ENCODE measurements around the gene ARMC2.

ARMC2 gene

GRCh38 chr6:108940741-108941140 lies 92.5 kb downstream of the ARMC2 start:
- H3K4me1 ChIP-seq (ENCODE audit: control insufficient read depth, insufficient read depth, low read length, unreplicated experiment) = peaks cover 18% of the 10 kb centered on the region
- no peaks in the 10 kb centered on the region for H3K27me3 ChIP-seq (ENCODE audit: insufficient read depth, low read length)
- H3K36me3 ChIP-seq (ENCODE audit: insufficient read depth, low read length) = no peaks in the 10 kb centered on the region
- H3K79me2 ChIP-seq (ENCODE audit: control insufficient read depth, insufficient read depth, low read length, unreplicated experiment) = no peaks in the 10 kb centered on the region
- no peak overlapping the region for H2AFZ ChIP-seq (ENCODE audit: low read length, unreplicated experiment)
- no peak overlapping the region for H3K4me3 ChIP-seq (ENCODE audit: low read depth, low read length)
- H3K27ac ChIP-seq (ENCODE audit: low read depth, low read length) = no peak overlapping the region

- H3K36me3 ChIP-seq (ENCODE audit: insufficient read depth, low read length) = no peaks in the 10 kb centered on the region
- H3K79me2 ChIP-seq (ENCODE audit: control insufficient read depth, insufficient read depth, low read length, unreplicated experiment) = no peaks in the 10 kb centered on the region
- H2AFZ ChIP-seq (ENCODE audit: low read length, unreplicated experiment) = no peak overlapping the region
Observed at GRCh38 chr6:108941281-108941680, 93.1 kb downstream of the ARMC2 start.

GRCh38 chr6:108941859-108942258 lies 93.6 kb downstream of the ARMC2 start:
- Histone ChIP-seq H3K36me3 (ENCODE audit: insufficient read depth, low read length) (no peaks in the 10 kb centered on the region), H3K4me1 (ENCODE audit: control insufficient read depth, insufficient read depth, low read length, unreplicated experiment) (peaks cover 29% of the 10 kb centered on the region), H3K27ac (ENCODE audit: low read depth, low read length) (no peak overlapping the region), H2AFZ (ENCODE audit: low read length, unreplicated experiment) (no peak overlapping the region), H3K79me2 (ENCODE audit: control insufficient read depth, insufficient read depth, low read length, unreplicated experiment) (no peaks in the 10 kb centered on the region), H3K27me3 (ENCODE audit: insufficient read depth, low read length) (no peaks in the 10 kb centered on the region), H3K4me3 (ENCODE audit: low read depth, low read length) (no peak overlapping the region)

More at GRCh38 chr6:108941281-108941680, 93.1 kb downstream of the ARMC2 start:
- Histone ChIP-seq H3K4me3 (ENCODE audit: low read depth, low read length) (no peak overlapping the region), H3K4me1 (ENCODE audit: control insufficient read depth, insufficient read depth, low read length, unreplicated experiment) (peaks cover 23% of the 10 kb centered on the region), H3K27ac (ENCODE audit: low read depth, low read length) (no peak overlapping the region), H3K27me3 (ENCODE audit: insufficient read depth, low read length) (no peaks in the 10 kb centered on the region)

- Histone ChIP-seq H2AFZ (ENCODE audit: low read length, unreplicated experiment) (no peak overlapping the region), H3K36me3 (ENCODE audit: insufficient read depth, low read length) (no peaks in the 10 kb centered on the region), H3K27ac (ENCODE audit: low read depth, low read length) (no peak overlapping the region), H3K27me3 (ENCODE audit: insufficient read depth, low read length) (no peaks in the 10 kb centered on the region), H3K79me2 (ENCODE audit: control insufficient read depth, insufficient read depth, low read length, unreplicated experiment) (no peaks in the 10 kb centered on the region), H3K4me1 (ENCODE audit: control insufficient read depth, insufficient read depth, low read length, unreplicated experiment) (peaks cover 35% of the 10 kb centered on the region), H3K4me3 (ENCODE audit: low read depth, low read length) (no peak overlapping the region)
Observed at GRCh38 chr6:108942556-108943492, 94.6 kb downstream of the ARMC2 start.

- Histone ChIP-seq H3K4me1 (ENCODE audit: control insufficient read depth, insufficient read depth, low read length, unreplicated experiment) (peaks cover 39% of the 10 kb centered on the region), H2AFZ (ENCODE audit: low read length, unreplicated experiment) (peak overlapping the region; percentile 58), H3K27me3 (ENCODE audit: insufficient read depth, low read length) (no peaks in the 10 kb centered on the region)
Observed at GRCh38 chr6:108944071-108944470, 95.8 kb downstream of the ARMC2 start.

GRCh38 chr6:108944707-108945680 lies 96.8 kb downstream of the ARMC2 start:
- H3K27ac ChIP-seq (ENCODE audit: low read depth, low read length) = peak overlapping the region; percentile 92
- H3K4me1 ChIP-seq (ENCODE audit: control insufficient read depth, insufficient read depth, low read length, unreplicated experiment) = peaks cover 39% of the 10 kb centered on the region
- H3K79me2 ChIP-seq (ENCODE audit: control insufficient read depth, insufficient read depth, low read length, unreplicated experiment) = no peaks in the 10 kb centered on the region
- no peaks in the 10 kb centered on the region for H3K36me3 ChIP-seq (ENCODE audit: insufficient read depth, low read length)
- H3K27me3 ChIP-seq (ENCODE audit: insufficient read depth, low read length) = no peaks in the 10 kb centered on the region
- H2AFZ ChIP-seq (ENCODE audit: low read length, unreplicated experiment) = peak overlapping the region; percentile 58
- peak overlapping the region; percentile 42 for H3K4me3 ChIP-seq (ENCODE audit: low read depth, low read length)

More at GRCh38 chr6:108944071-108944470, 95.8 kb downstream of the ARMC2 start:
- H3K4me3 ChIP-seq (ENCODE audit: low read depth, low read length) = no peak overlapping the region
- no peaks in the 10 kb centered on the region for H3K79me2 ChIP-seq (ENCODE audit: control insufficient read depth, insufficient read depth, low read length, unreplicated experiment)
- no peaks in the 10 kb centered on the region for H3K36me3 ChIP-seq (ENCODE audit: insufficient read depth, low read length)
- H3K27ac ChIP-seq (ENCODE audit: low read depth, low read length) = peak overlapping the region; percentile 92

GRCh38 chr6:108945681-108946159 lies 97.5 kb downstream of the ARMC2 start:
- H3K27ac ChIP-seq (ENCODE audit: low read depth, low read length) = peak overlapping the region; percentile 92
- peak overlapping the region; percentile 50 for H2AFZ ChIP-seq (ENCODE audit: low read length, unreplicated experiment)
- no peaks in the 10 kb centered on the region for H3K79me2 ChIP-seq (ENCODE audit: control insufficient read depth, insufficient read depth, low read length, unreplicated experiment)
- no peaks in the 10 kb centered on the region for H3K27me3 ChIP-seq (ENCODE audit: insufficient read depth, low read length)
- peak overlapping the region; percentile 42 for H3K4me3 ChIP-seq (ENCODE audit: low read depth, low read length)
- H3K4me1 ChIP-seq (ENCODE audit: control insufficient read depth, insufficient read depth, low read length, unreplicated experiment) = peaks cover 39% of the 10 kb centered on the region
- H3K36me3 ChIP-seq (ENCODE audit: insufficient read depth, low read length) = no peaks in the 10 kb centered on the region

GRCh38 chr6:108946695-108947094 lies 98.5 kb downstream of the ARMC2 start:
- H3K36me3 ChIP-seq (ENCODE audit: insufficient read depth, low read length) = no peaks in the 10 kb centered on the region
- peaks cover 39% of the 10 kb centered on the region for H3K4me1 ChIP-seq (ENCODE audit: control insufficient read depth, insufficient read depth, low read length, unreplicated experiment)
- no peaks in the 10 kb centered on the region for H3K27me3 ChIP-seq (ENCODE audit: insufficient read depth, low read length)
- H3K79me2 ChIP-seq (ENCODE audit: control insufficient read depth, insufficient read depth, low read length, unreplicated experiment) = no peaks in the 10 kb centered on the region
- H2AFZ ChIP-seq (ENCODE audit: low read length, unreplicated experiment) = no peak overlapping the region
- H3K27ac ChIP-seq (ENCODE audit: low read depth, low read length) = peak overlapping the region; percentile 54; the same call in 1 of the 2 replicates
- no peak overlapping the region for H3K4me3 ChIP-seq (ENCODE audit: low read depth, low read length)

- H3K4me3 ChIP-seq (ENCODE audit: low read depth, low read length) = no peak overlapping the region
- no peaks in the 10 kb centered on the region for H3K79me2 ChIP-seq (ENCODE audit: control insufficient read depth, insufficient read depth, low read length, unreplicated experiment)
- no peaks in the 10 kb centered on the region for H3K36me3 ChIP-seq (ENCODE audit: insufficient read depth, low read length)
- H3K4me1 ChIP-seq (ENCODE audit: control insufficient read depth, insufficient read depth, low read length, unreplicated experiment) = peaks cover 39% of the 10 kb centered on the region
- H3K27ac ChIP-seq (ENCODE audit: low read depth, low read length) = peak overlapping the region; percentile 54; the same call in 1 of the 2 replicates
- H2AFZ ChIP-seq (ENCODE audit: low read length, unreplicated experiment) = no peak overlapping the region
- H3K27me3 ChIP-seq (ENCODE audit: insufficient read depth, low read length) = no peaks in the 10 kb centered on the region
Observed at GRCh38 chr6:108947114-108947854, 99.1 kb downstream of the ARMC2 start.
